Spleen (tissue), 11 donors: ENCODE results near the gene NKD1. TPM values are rescaled to one million over a fixed set of nuclear protein-coding genes. Genes with fewer than 3 reads are reported as not detected.

Source experiments
- DNase-seq: peaks from one replicate; pipeline ENCODE4 v3.0.0-alpha.2; 2020
- H3K27ac ChIP-seq, 8 donors: fragments of 200-600 bp; sonication (generic) in 7 of 8; 1 replicate in 4 of 8; 2 replicates in 4 of 8; pipeline versions ENCODE4 v1.5.0 to v1.8.0; 2016 to 2021; ENCODE audit warnings: inconsistent platforms in 4 of 8, mild to moderate bottlenecking in 4 of 8, moderate library complexity in 1 of 8
- H3K27me3 ChIP-seq, 7 donors: fragments of 200-600 bp; sonication (generic) in 6 of 7; replicated peaks in 1 of 7; 1 replicate in 4 of 7; 2 replicates in 3 of 7; pipeline versions ENCODE4 v1.5.0 to v1.8.0; 2016 to 2021; ENCODE audit warnings: inconsistent platforms in 3 of 7, mild to moderate bottlenecking in 1 of 7
- H3K36me3 ChIP-seq, 6 donors: fragments of 200-600 bp; sonication (generic) in 5 of 6; 1 replicate in 4 of 6; 2 replicates in 2 of 6; pipeline versions ENCODE4 v1.5.0 to v1.8.0; 2016 to 2021; ENCODE audit warnings: inconsistent platforms in 2 of 6
- H3K4me1 ChIP-seq, 6 donors: fragments of 200-600 bp; sonication (generic) in 5 of 6; 1 replicate in 3 of 6; 2 replicates in 3 of 6; pipeline versions ENCODE4 v1.5.0 to v1.8.0; 2016 to 2021; ENCODE audit warnings: inconsistent platforms in 3 of 6
- H3K4me3 ChIP-seq, 8 donors: fragments of 200-600 bp; sonication (generic) in 7 of 8; 1 replicate in 4 of 8; 2 replicates in 4 of 8; pipeline versions ENCODE4 v1.5.0 to v1.8.0; 2016 to 2021; ENCODE audit warnings: inconsistent platforms in 4 of 8, mild to moderate bottlenecking in 4 of 8, moderate library complexity in 2 of 8
- H3K9me3 ChIP-seq, 8 donors: fragments of 200-600 bp; sonication (generic) in 7 of 8; 1 replicate in 4 of 8; 2 replicates in 4 of 8; pipeline versions ENCODE4 v1.5.0 to v1.8.0; 2016 to 2021; ENCODE audit warnings: inconsistent platforms in 4 of 8
- CTCF ChIP-seq, 11 experiments: fragments of 200-600 bp in 7 of 11; fragments of 450-650 bp in 4 of 11; sonication (generic) in 4 of 11; IDR thresholded peaks in 8 of 11; conservative IDR thresholded peaks in 3 of 11; 1 replicate in 7 of 11; 2 replicates in 4 of 11; pipeline versions ENCODE4 v1.4.0 to v1.8.0; 2016 to 2021; ENCODE audit warnings: antibody characterized with exemption in 11 of 11, inconsistent platforms in 4 of 11, mild to moderate bottlenecking in 1 of 11
- POLR2A ChIP-seq, 3 donors: fragments of 450-650 bp; IDR thresholded peaks; one replicate each; pipeline ENCODE4 v1.5.1; 2017; ENCODE audit warnings: antibody characterized with exemption in 3 of 3, mild to moderate bottlenecking in 1 of 3
- POLR2AphosphoS5 ChIP-seq, 3 donors: sonication (generic); formaldehyde crosslinking; IDR thresholded peaks; one replicate each; pipeline ENCODE4 v1.5.1; 2017; ENCODE audit warnings: antibody characterized with exemption in 3 of 3
- WGBS, 5 donors: extraction: QIAGEN DNeasy Blood & Tissue Kit in 3 of 5; methylation state at CpG; one replicate each; pipeline versions ENCODE4 v1.1.5 to v1.1.7; 2013 to 2018; 5-methylcytosine and 5-hydroxymethylcytosine counted together
- intact Hi-C: fragments of 100-400 bp; cut with DNase I; formaldehyde crosslinking; loops from one replicate; pipeline ENCODE4 v1.15.0; 2023; ENCODE audit warnings: low total_unique reads
- polyA plus RNA-seq, 3 donors: library from polyadenylated mRNA; stranded (reverse); fragments of 200-250 nt; gene quantifications; one replicate each; pipeline ENCODE4 v1.2.1, GENCODE V29; 2013
- total RNA-seq, 7 donors: library from RNA; depleted of rRNA in 3 of 7; stranded (reverse); fragments of >200 nt in 3 of 7; fragmentation: NEBNext Ultra II Directional in 4 of 7; extraction: Animal tissue kit (Norgen Biotek cat#: 25700) in 4 of 7; gene quantifications; one replicate each; pipeline versions ENCODE4 v1.1.0 to v1.2.1, GENCODE V29; 2016 to 2021
- donor health status: healthy with polysubstance abuse.
- donor health status: DM: no; HTN: no; CAD: no; lungs with moderate emphysema.
- donor health status: DM: no; HTN: no; CAD: no.
- donor health status: Bipolar disorder and iron deficiency.
- donor health status: healthy.
- donor health status: DM: no; HTN: no; CAD: no.
- donor health status: DM: yes; HTN: yes; CAD: no.

NKD1 gene
- total and polyA plus RNA-seq, 10 donors: 0.11 to 15.2 (median 3.6) TPM

- Histone ChIP-seq H3K36me3 (no peaks in the 10 kb centered on the region), H3K4me3 (no peak overlapping the region), H3K27me3 (peaks cover 0 to 13% (median 0%) of the 10 kb centered on the region in 7 donors), H3K4me1 (no peaks in the 10 kb centered on the region), H3K27ac (no peak overlapping the region), H3K9me3 (no peaks in the 10 kb centered on the region)
- WGBS, 5 donors: 94 to 96% (median 95%) methylated on average over 5 of the region's 5 CpGs
- intact Hi-C loops: no loop called here
- DNase-seq: no peak
- no peak for TF ChIP-seq POLR2AphosphoS5 (IDR thresholded peaks at IDR 0.05)
- no peak for TF ChIP-seq POLR2A (IDR thresholded peaks at IDR 0.05)
Observed at GRCh38 chr16:50642349-50642748, 94.2 kb downstream of the NKD1 start.

- Histone ChIP-seq H3K9me3 (no peaks in the 10 kb centered on the region), H3K27me3 (peaks cover 0 to 13% (median 0%) of the 10 kb centered on the region in 7 donors), H3K36me3 (no peaks in the 10 kb centered on the region), H3K4me3 (no peak overlapping the region), H3K4me1 (no peaks in the 10 kb centered on the region), H3K27ac (no peak overlapping the region)
- TF ChIP-seq POLR2A (IDR thresholded peaks at IDR 0.05) (no peak), POLR2AphosphoS5 (IDR thresholded peaks at IDR 0.05) (no peak), CTCF (IDR thresholded peaks at IDR 0.05 in 8 of 11, conservative IDR thresholded peaks at IDR 0.05 in 3 of 11) (no peak)
- DNase-seq: no peak
- intact Hi-C loops: no loop called here
- WGBS, 5 donors: 58 to 79% (median 66%) methylated on average over 4 of the region's 4 CpGs
Observed at GRCh38 chr16:50643192-50643591, 95.0 kb downstream of the NKD1 start.

- TF ChIP-seq POLR2AphosphoS5 (IDR thresholded peaks at IDR 0.05): no peak
- no peak for TF ChIP-seq CTCF (IDR thresholded peaks at IDR 0.05 in 8 of 11, conservative IDR thresholded peaks at IDR 0.05 in 3 of 11)
- TF ChIP-seq POLR2A (IDR thresholded peaks at IDR 0.05): no peak
- WGBS, 5 donors: 72 to 95% (median 90%) methylated on average over 4 to 5 of the region's 5 CpGs
- intact Hi-C loops: no loop called here
- Histone ChIP-seq H3K27ac (no peak overlapping the region), H3K27me3 (peaks cover 0 to 13% (median 0%) of the 10 kb centered on the region in 7 donors), H3K4me3 (no peak overlapping the region), H3K4me1 (no peaks in the 10 kb centered on the region), H3K9me3 (no peaks in the 10 kb centered on the region), H3K36me3 (no peaks in the 10 kb centered on the region)
- no peak for DNase-seq
Observed at GRCh38 chr16:50644245-50644644, 96.0 kb downstream of the NKD1 start.

GRCh38 chr16:50644729-50645128 lies 96.5 kb downstream of the NKD1 start:
- intact Hi-C loops: no loop called here
- H3K27ac ChIP-seq: no peak overlapping the region
- DNase-seq: no peak
- no peaks in the 10 kb centered on the region for H3K9me3 ChIP-seq
- 33 to 52% (median 40%) methylated on average over 6 of the region's 6 CpGs for WGBS, 5 donors
- no peak for TF ChIP-seq POLR2AphosphoS5 (IDR thresholded peaks at IDR 0.05)
- peak in 10 of 11 experiments; percentile 13 to 60 (median 36) for TF ChIP-seq CTCF (IDR thresholded peaks at IDR 0.05 in 8 of 11, conservative IDR thresholded peaks at IDR 0.05 in 3 of 11)
- peaks cover 0 to 13% (median 0%) of the 10 kb centered on the region in 7 donors for H3K27me3 ChIP-seq
- H3K4me1 ChIP-seq: no peaks in the 10 kb centered on the region
- H3K36me3 ChIP-seq: no peaks in the 10 kb centered on the region
- no peak overlapping the region for H3K4me3 ChIP-seq
